ENCODE results near the gene RNF41. TPM values are rescaled to one million over a fixed set of nuclear protein-coding genes. Genes with fewer than 3 reads are reported as not detected.

The RNF41 gene
- total and polyA plus RNA-seq, 2 of the 13 experiments (the other 11 are each of a cell fraction or from before 2014, with no cell fraction given) = 27.1 to 39.4 TPM

GRCh38 chr12:56224102-56224701 is 2.5 kb upstream of the RNF41 start, which contains the start of gene NABP2 (continued):
- TF ChIP-seq ZNF574 (CRISPR knock-in tag; IDR thresholded peaks at IDR 0.05) (peak; percentile 97), E2F1 (CRISPR knock-in tag; IDR thresholded peaks at IDR 0.05) (peak; percentile 88), ZNF20 (CRISPR knock-in tag; IDR thresholded peaks at IDR 0.05) (no peak), LBX2 (CRISPR knock-in tag; IDR thresholded peaks at IDR 0.05; ENCODE audit: borderline replicate concordance) (no peak), NFE2L1 (CRISPR knock-in tag; IDR thresholded peaks at IDR 0.05; ENCODE audit: borderline replicate concordance) (no peak), ZNF512 (CRISPR knock-in tag; IDR thresholded peaks at IDR 0.05) (no peak), TBX2 (CRISPR knock-in tag; IDR thresholded peaks at IDR 0.05; ENCODE audit: borderline replicate concordance) (peak; percentile 71; the same call in 1 of the 2 replicates), GABPB1 (CRISPR knock-in tag; IDR thresholded peaks at IDR 0.05) (peak; percentile 97), KLF15 (CRISPR knock-in tag; IDR thresholded peaks at IDR 0.05; ENCODE audit: borderline replicate concordance) (no peak), ARID5B (CRISPR knock-in tag; IDR thresholded peaks at IDR 0.05) (peak; percentile 43; the same call in 1 of the 2 replicates), ZNF709 (CRISPR knock-in tag; IDR thresholded peaks at IDR 0.05) (peak; percentile 67; the same call in 1 of the 2 replicates), HNRNPK (IDR thresholded peaks at IDR 0.05; ENCODE audit: low read depth, low read length, poor library complexity, severe bottlenecking) (peak; percentile 93), GATAD2A (CRISPR knock-in tag; IDR thresholded peaks at IDR 0.05) (peak; percentile 31; the same call in 1 of the 2 replicates), SRSF9 (IDR thresholded peaks at IDR 0.05; ENCODE audit: borderline replicate concordance, insufficient read depth, low read depth, low read length, poor library complexity, severe bottlenecking) (no peak), POGK (CRISPR knock-in tag; conservative IDR thresholded peaks at IDR 0.05) (peak; percentile 76; the same call in 1 of the 2 replicates), RFXANK (CRISPR knock-in tag; IDR thresholded peaks at IDR 0.05) (peak; percentile 89; the same call in 1 of the 2 replicates)

All from HepG2 (cell line).